HEK293 (cell line): ENCODE data around the gene ZNF266.

ENCODE experiments used
- CTCF ChIA-PET: fragments of 350-600 bp; formaldehyde crosslinking; extraction: SDS; loops from one replicate; lab custom pipeline; 2021; ENCODE audit warnings: antibody characterized with exemption; lab: Yijun Ruan, JAX
- POLR2A ChIA-PET: fragments of 300-600 bp; formaldehyde crosslinking; extraction: SDS; loops from one replicate; lab custom pipeline; 2020; ENCODE audit warnings: antibody characterized with exemption, inconsistent platforms; lab: Yijun Ruan, JAX
- H3K27ac ChIP-seq: fragments of 200-500 bp; sonication (Bioruptor generic); 2 replicates; pipeline ENCODE4 v1.5.1; 2014; ENCODE audit warnings: low read depth, low read length, control low read depth, inconsistent platforms; ENCODE audit errors: extremely low read depth
- H3K36me3 ChIP-seq, 2 experiments: fragments of 200-500 bp in 1 of 2; sonication (Bioruptor generic) in 1 of 2; 1 replicate in 1 of 2; 2 replicates in 1 of 2; pipeline ENCODE4 v1.5.1; 2014 to 2017; ENCODE audit warnings: inconsistent platforms in 2 of 2, low read length in 2 of 2; ENCODE audit not compliant: control insufficient read depth in 2 of 2, insufficient read depth in 1 of 2
- H3K4me1 ChIP-seq: fragments of 200-500 bp; sonication (Bioruptor generic); 2 replicates; pipeline ENCODE4 v1.5.1; 2014; ENCODE audit warnings: mild to moderate bottlenecking, low read length, inconsistent platforms; ENCODE audit not compliant: control insufficient read depth, insufficient read depth
- H3K4me3 ChIP-seq: 2 replicates; pipeline ENCODE4 v1.5.1; 2011; ENCODE audit warnings: low read depth, mild to moderate bottlenecking, control low read depth, low read length, moderate library complexity
- H3K9me3 ChIP-seq: fragments of 200-500 bp; sonication (Bioruptor generic); 2 replicates; pipeline ENCODE4 v1.5.1; 2014; ENCODE audit warnings: low read depth, low read length, inconsistent platforms; ENCODE audit not compliant: control insufficient read depth, insufficient read depth
- CTCF ChIP-seq: fragments of 450-650 bp; formaldehyde crosslinking; IDR thresholded peaks from 2 replicates; pipeline ENCODE4 v1.5.1; 2016; ENCODE audit warnings: missing biosample characterization, missing genetic modification characterization
- HOXC10 ChIP-seq: sonication (generic); formaldehyde crosslinking; IDR thresholded peaks from 2 replicates; pipeline ENCODE4 v1.8.1; 2023; ENCODE audit warnings: mild to moderate bottlenecking, missing genetic modification reagents
- SETDB1 ChIP-seq: IDR thresholded peaks from one replicate; pipeline ENCODE4 v1.6.1; 2017; ENCODE audit warnings: mild to moderate bottlenecking, low read length, moderate library complexity, mixed read lengths; ENCODE audit not compliant: insufficient read length
- TRIM28 ChIP-seq: IDR thresholded peaks from 2 replicates; pipeline ENCODE4 v1.6.1; 2011; ENCODE audit warnings: low read length, control low read depth, borderline replicate concordance
- ZBTB1 ChIP-seq: fragments of 450-650 bp; formaldehyde crosslinking; IDR thresholded peaks from 2 replicates; pipeline ENCODE4 v1.5.1; 2016; ENCODE audit warnings: missing biosample characterization, missing genetic modification characterization
- ZBTB11 ChIP-seq: fragments of 450-650 bp; formaldehyde crosslinking; conservative IDR thresholded peaks from 2 replicates; pipeline ENCODE4 v1.5.1; 2016; ENCODE audit warnings: low read depth, missing biosample characterization, missing genetic modification characterization
- ZFHX2 ChIP-seq: fragments of 450-650 bp; formaldehyde crosslinking; conservative IDR thresholded peaks from 2 replicates; pipeline ENCODE4 v1.5.1; 2016; ENCODE audit warnings: missing biosample characterization, missing genetic modification characterization
- ZNF223 ChIP-seq: fragments of 450-650 bp; formaldehyde crosslinking; IDR thresholded peaks from 2 replicates; pipeline ENCODE4 v1.5.1; 2016; ENCODE audit warnings: missing biosample characterization, missing genetic modification characterization
- ZNF274 ChIP-seq, 2 experiments: fragments of 200-500 bp in 1 of 2; fragments of 450-650 bp in 1 of 2; sonication (Bioruptor generic) in 1 of 2; formaldehyde crosslinking in 1 of 2; IDR thresholded peaks; 2 replicates each; pipeline versions ENCODE4 v1.5.1 to v1.6.1; 2014 to 2016; ENCODE audit warnings: borderline replicate concordance in 1 of 2, inconsistent platforms in 1 of 2, low read length in 1 of 2, missing biosample characterization in 1 of 2, missing genetic modification characterization in 1 of 2
- ZNF362 ChIP-seq: fragments of 450-650 bp; formaldehyde crosslinking; IDR thresholded peaks from 2 replicates; pipeline ENCODE4 v1.5.1; 2016; ENCODE audit warnings: missing biosample characterization, missing genetic modification characterization
- ZNF510 ChIP-seq: fragments of 450-650 bp; formaldehyde crosslinking; IDR thresholded peaks from 2 replicates; pipeline ENCODE4 v1.5.1; 2018; ENCODE audit warnings: mild to moderate bottlenecking, missing genetic modification characterization, missing biosample characterization; ENCODE audit not compliant: insufficient replicate concordance
- ZNF518A ChIP-seq: fragments of 450-650 bp; formaldehyde crosslinking; conservative IDR thresholded peaks from 2 replicates; pipeline ENCODE4 v1.5.1; 2016; ENCODE audit warnings: low read depth, missing biosample characterization, missing genetic modification characterization
- ZNF585B ChIP-seq: fragments of 450-650 bp; formaldehyde crosslinking; IDR thresholded peaks from 2 replicates; pipeline ENCODE4 v1.5.1; 2016; ENCODE audit warnings: missing biosample characterization, missing genetic modification characterization
- ZNF600 ChIP-seq: fragments of 450-650 bp; formaldehyde crosslinking; IDR thresholded peaks from 2 replicates; pipeline ENCODE4 v1.5.1; 2016; ENCODE audit warnings: missing biosample characterization, missing genetic modification characterization
- ZNF654 ChIP-seq: fragments of 450-650 bp; formaldehyde crosslinking; IDR thresholded peaks from 2 replicates; pipeline ENCODE4 v1.5.1; 2016; ENCODE audit warnings: low read depth, missing biosample characterization, missing genetic modification characterization
- ZNF776 ChIP-seq: fragments of 450-650 bp; formaldehyde crosslinking; IDR thresholded peaks from 2 replicates; pipeline ENCODE4 v1.5.0; 2017; ENCODE audit warnings: missing biosample characterization, missing genetic modification characterization, borderline replicate concordance

ZNF266 gene

GRCh38 chr19:9456018-9456689, 20.8 kb upstream of the ZNF266 start (continued):
- TF ChIP-seq ZBTB11: no peak
- no peak for TF ChIP-seq CTCF (tag by site-specific recombination)
- TF ChIP-seq ZNF223 (tag by site-specific recombination): no peak
- TF ChIP-seq ZNF654 (tag by site-specific recombination): no peak
- TF ChIP-seq ZNF600 (tag by site-specific recombination): no peak
- no peak for TF ChIP-seq ZFHX2 (tag by site-specific recombination)
- TF ChIP-seq ZNF585B (tag by site-specific recombination): no peak
- TF ChIP-seq ZNF274 (IDR thresholded peaks at IDR 0.05; ENCODE audit: low read length): no peak
- TF ChIP-seq ZNF274 (tag by site-specific recombination; IDR thresholded peaks at IDR 0.05; ENCODE audit: borderline replicate concordance): no peak
- no peak for TF ChIP-seq ZNF510 (tag by site-specific recombination)
- no peak for TF ChIP-seq ZNF776 (tag by site-specific recombination)
- no peak for TF ChIP-seq HOXC10 (CRISPR knock-in tag)
- TF ChIP-seq ZNF362: no peak

- H3K9me3 ChIP-seq: no peaks in the 10 kb centered on the region
- ChIA-PET POLR2A (interaction anchor here (0.6 kb wide), 1 partner anchor 200 kb away, joined by 3 read pairs; no protein-coding TSS in a partner anchor), CTCF (no interaction called here)
- TF ChIP-seq ZNF518A (tag by site-specific recombination) (no peak), SETDB1 (peak; percentile 39), ZBTB1 (tag by site-specific recombination) (no peak), TRIM28 (peak; percentile 11; the same call in 1 of the 2 replicates)
- no peak overlapping the region for H3K27ac ChIP-seq
- H3K4me1 ChIP-seq: no peaks in the 10 kb centered on the region
- no peak overlapping the region for H3K4me3 ChIP-seq
- no peaks in the 10 kb centered on the region for H3K36me3 ChIP-seq
Measured at GRCh38 chr19:9453953-9454352, 18.6 kb upstream of the ZNF266 start.
